Measurements from ENCODE around the gene FOLR3. TPM values are rescaled to one million over a fixed set of nuclear protein-coding genes. Genes with fewer than 3 reads are reported as not detected.

Gene FOLR3
- total RNA-seq, 1 experiment from 2014 or later, result not detected

- ChIA-PET RAD21 (ENCODE audit: low non-redundant PET in 1 of 2, low total read pairs in 2 of 2, uncharacterized antibody in 2 of 2, unreplicated experiment in 2 of 2) (interaction anchor here in 1 of 2 experiments (0.6 kb wide), 1 partner anchor 21 kb away, joined by 5 read pairs; no protein-coding TSS in a partner anchor), POLR2A (no interaction called here), CTCF (no interaction called here)
- peaks cover 22% of the 10 kb centered on the region for H3K79me2 ChIP-seq (ENCODE audit: insufficient read depth, low read length)
- H3K36me3 ChIP-seq (ENCODE audit: control insufficient read depth in 1 of 2, insufficient read depth in 2 of 2, low read length in 2 of 2), result no peaks in the 10 kb centered on the region
- H3K9me3 ChIP-seq (ENCODE audit: control insufficient read depth in 1 of 2, insufficient read depth in 1 of 2, low read depth in 1 of 2, low read length in 2 of 2), result no peaks in the 10 kb centered on the region
- H3K9me2 ChIP-seq (ENCODE audit: insufficient read depth), result no peaks in the 10 kb centered on the region
- TF ChIP-seq FOSL1 (IDR thresholded peaks at IDR 0.05; ENCODE audit: low read depth) (no peak), CEBPB (IDR thresholded peaks at IDR 0.05; ENCODE audit: low read depth) (no peak), POLR2AphosphoS5 (IDR thresholded peaks at IDR 0.05; ENCODE audit: low read depth, low read length) (no peak), EZH2 (IDR thresholded peaks at IDR 0.05) (no peak), YY1 (IDR thresholded peaks at IDR 0.05; ENCODE audit: extremely low read depth, insufficient replicate concordance, low read depth, low read length) (no peak), RAD21 (IDR thresholded peaks at IDR 0.05; ENCODE audit: low read depth) (no peak), CBX3 (IDR thresholded peaks at IDR 0.05; ENCODE audit: low read depth) (no peak), ZFX (IDR thresholded peaks at IDR 0.05) (no peak), CTCF (IDR thresholded peaks at IDR 0.05 in 2 of 3, conservative IDR thresholded peaks at IDR 0.05 in 1 of 3; ENCODE audit: borderline replicate concordance in 1 of 3, insufficient read depth in 1 of 3, low read depth in 2 of 3, low read length in 2 of 3) (no peak), TCF7L2 (IDR thresholded peaks at IDR 0.05; ENCODE audit: borderline replicate concordance, extremely low read depth, insufficient read depth, insufficient read length) (no peak), ZBTB33 (IDR thresholded peaks at IDR 0.05; ENCODE audit: extremely low read depth, insufficient replicate concordance, low read length) (no peak), EZH2phosphoT487 (IDR thresholded peaks at IDR 0.05; ENCODE audit: borderline replicate concordance) (no peak), ELF1 (IDR thresholded peaks at IDR 0.05; ENCODE audit: borderline replicate concordance, low read depth) (no peak), ATF3 (IDR thresholded peaks at IDR 0.05) (no peak), SRF (IDR thresholded peaks at IDR 0.05; ENCODE audit: low read depth) (no peak)
- TF ChIP-seq, protein P1, sequence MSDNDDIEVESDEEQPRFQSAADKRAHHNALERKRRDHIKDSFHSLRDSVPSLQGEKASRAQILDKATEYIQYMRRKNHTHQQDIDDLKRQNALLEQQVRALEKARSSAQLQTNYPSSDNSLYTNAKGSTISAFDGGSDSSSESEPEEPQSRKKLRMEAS (IDR thresholded peaks at IDR 0.05), result no peak
- no peaks in the 10 kb centered on the region for H4K20me1 ChIP-seq (ENCODE audit: insufficient read depth)
- no peak for DNase-seq (ENCODE audit: low read depth, low spot score)
- H3K27ac ChIP-seq (ENCODE audit: low read depth, low read length), result no peak within 1 kb of the TSS
- no peak within 1 kb of the TSS for H2AFZ ChIP-seq (ENCODE audit: low read depth, low read length, poor library complexity, severe bottlenecking)
- H3K4me3 ChIP-seq (replicated peaks in 1 of 2; ENCODE audit: low read depth in 1 of 2, low read length in 2 of 2), result no peak within 1 kb of the TSS
- H3K4me1 ChIP-seq (ENCODE audit: control insufficient read depth in 1 of 2, insufficient read depth in 2 of 2, low read length in 2 of 2), result peaks cover 11 to 18% of the 10 kb centered on the region in 2 experiments; a peak in 3 of 4 replicates
- no peak within 1 kb of the TSS for H3K9ac ChIP-seq (ENCODE audit: low read length)
- intact Hi-C loops (cut with micrococcal nuclease), result no loop called here
- H3K27me3 ChIP-seq (ENCODE audit: insufficient read depth, low read length), result no peaks in the 10 kb centered on the region
- H3K4me2 ChIP-seq (ENCODE audit: low read length), result no peak within 1 kb of the TSS
- no TSS peak for BruUV-seq (replicated peaks)
- no peak for ATAC-seq
These were observed 29.6 kb upstream of the FOLR3 start, which contains the start of gene TOMT for GRCh38 chr11:72105888-72106287. Gene TOMT, plus strand, starts transcription at chr11:72105924. Its CDS starts 28 bp downstream, at chr11:72105952.

All from HCT116 (cell line).